ENCODE results near the gene SLC25A27. TPM values are rescaled to one million over a fixed set of nuclear protein-coding genes. Genes with fewer than 3 reads are reported as not detected.
A peak's percentile ranks its signal among the peaks of the same experiment; 100 is the strongest.

The SLC25A27 gene
- 0.55 TPM in 1 of 2 replicates, not detected in the other for total RNA-seq (2011; cell fraction: chromatin; rRNA removed; ENCODE audit: low replicate concordance)
- total RNA-seq (2011; cell fraction: nucleolus; rRNA removed), result not detected in 2 replicates
- total RNA-seq (2011; cell fraction: nucleoplasm; rRNA removed), result 2.8 TPM in 1 of 2 replicates, not detected in the other
- total RNA-seq (2014; rRNA removed) (not detected in 2 replicates), total RNA-seq (2014; rRNA removed; fragmentation: Illumina TruSeq; extraction: Trizol) (not detected in 2 replicates), total RNA-seq (2015; rRNA removed; fragmentation: Illumina TruSeq; extraction: Trizol) (not detected in 2 replicates), total RNA-seq (2021) (not detected in 2 replicates), polyA plus RNA-seq (2011; rRNA removed) (not detected in 2 replicates), polyA plus RNA-seq (2014; fragmentation: Illumina TruSeq; extraction: Trizol) (not detected in 2 replicates), polyA plus RNA-seq (2014; fragmentation: Nextera tagmentation; extraction: Ambion mirVana) (not detected), polyA plus RNA-seq (2014; rRNA removed) (0.69 TPM in 1 of 2 replicates, not detected in the other), polyA minus RNA-seq (2011; rRNA and poly(A)+ RNA removed) (not detected in 2 replicates), Bru-seq, nascent RNA (percentile 16 among the genes with signal in this experiment), BruChase-seq, experiment 1, labeled RNA remaining after a 2-hour chase (percentile 13 among the genes with signal in this experiment), BruChase-seq, experiment 2, labeled RNA remaining after a 6-hour chase (percentile 8 among the genes with signal in this experiment)
- polyA plus RNA-seq (2011; cell fraction: cytosol; rRNA removed), result not detected in 2 replicates
- polyA plus RNA-seq (2011; cell fraction: nucleus; rRNA removed), result 0.35 TPM in 1 of 2 replicates, not detected in the other
- not detected in 2 replicates for polyA plus RNA-seq (2012)
- not detected in 2 replicates for polyA minus RNA-seq (2011; cell fraction: cytosol; rRNA and poly(A)+ RNA removed)
- not detected in 2 replicates for polyA minus RNA-seq (2011; cell fraction: nucleus; rRNA and poly(A)+ RNA removed)
- long read RNA-seq, experiment 1, result 0 reads
- long read RNA-seq, experiment 2, result 0 reads
- long read RNA-seq, experiment 3, result 0 reads

- Histone ChIP-seq H4K20me1 (replicated peaks; ENCODE audit: control insufficient read depth, insufficient read depth, low read length) (no peaks in the 10 kb centered on the region), H3K27me3 (ENCODE audit: control insufficient read depth in 2 of 2, insufficient read depth in 2 of 2, low read length in 2 of 2) (peaks cover 2 to 11% of the 10 kb centered on the region in 2 experiments; a peak in 3 of 5 replicates), H3K9ac (ENCODE audit: insufficient read depth in 1 of 2, low read depth in 2 of 2, low read length in 2 of 2) (peak within 1 kb of the TSS in 1 of 2 experiments; percentile 85; a peak in 2 of 4 replicates), H3K36me3 (ENCODE audit: control insufficient read depth, insufficient read depth, low read length) (no peaks in the 10 kb centered on the region), H2AFZ (ENCODE audit: low read depth, low read length) (peak within 1 kb of the TSS; percentile 92), H3K9me1 (ENCODE audit: control insufficient read depth, insufficient read depth, low read length) (no peaks in the 10 kb centered on the region), H3K79me2 (ENCODE audit: control insufficient read depth, insufficient read depth, low read length) (no peaks in the 10 kb centered on the region), H3K4me1 (replicated peaks in 1 of 2; ENCODE audit: control insufficient read depth in 2 of 2, insufficient read depth in 2 of 2, low read length in 2 of 2) (peaks cover 0 to 10% of the 10 kb centered on the region in 2 experiments; a peak in 2 of 5 replicates), H3K4me2 (ENCODE audit: insufficient read depth, low read length) (peak within 1 kb of the TSS; percentile 83), H3K4me3 (peak within 1 kb of the TSS; percentile 56), H3K9me3 (replicated peaks; ENCODE audit: control insufficient read depth, insufficient read depth, low read depth, low read length) (no peaks in the 10 kb centered on the region), H3K27ac (ENCODE audit: extremely low read depth, low read depth, low read length) (no peak within 1 kb of the TSS)
- ATAC-seq, result peak; percentile 100
- ChIA-PET CTCF (ENCODE audit: low intra/inter-chr PET ratio) (no interaction called here), POLR2A (no interaction called here)
- in situ Hi-C loops (cut with MboI), result no loop called here
- FAIRE-seq, result peak; percentile 92
- intact Hi-C loops (cut with micrococcal nuclease), result no loop called here
- DNase-seq (ENCODE audit: extremely low read depth in 1 of 4, low spot score in 3 of 4), result peak; percentile 86 to 97 (median 94)
- 5% methylated on average over 70 of the region's 72 CpGs for WGBS (ENCODE audit: insufficient coverage, low coverage, missing lambda C conversion rate)
- no TSS peak for BruUV-seq (replicated peaks)
- TF ChIP-seq HNRNPLL (IDR thresholded peaks at IDR 0.05; ENCODE audit: low read depth, low read length, poor library complexity, severe bottlenecking), result peak; percentile 71
- peak; percentile 74 for TF ChIP-seq CXXC5 (CRISPR knock-in tag; IDR thresholded peaks at IDR 0.05)
- no peak for TF ChIP-seq FUS (optimal IDR thresholded peaks at IDR 0.05; ENCODE audit: low read depth, low read length)
- TF ChIP-seq, protein P1, sequence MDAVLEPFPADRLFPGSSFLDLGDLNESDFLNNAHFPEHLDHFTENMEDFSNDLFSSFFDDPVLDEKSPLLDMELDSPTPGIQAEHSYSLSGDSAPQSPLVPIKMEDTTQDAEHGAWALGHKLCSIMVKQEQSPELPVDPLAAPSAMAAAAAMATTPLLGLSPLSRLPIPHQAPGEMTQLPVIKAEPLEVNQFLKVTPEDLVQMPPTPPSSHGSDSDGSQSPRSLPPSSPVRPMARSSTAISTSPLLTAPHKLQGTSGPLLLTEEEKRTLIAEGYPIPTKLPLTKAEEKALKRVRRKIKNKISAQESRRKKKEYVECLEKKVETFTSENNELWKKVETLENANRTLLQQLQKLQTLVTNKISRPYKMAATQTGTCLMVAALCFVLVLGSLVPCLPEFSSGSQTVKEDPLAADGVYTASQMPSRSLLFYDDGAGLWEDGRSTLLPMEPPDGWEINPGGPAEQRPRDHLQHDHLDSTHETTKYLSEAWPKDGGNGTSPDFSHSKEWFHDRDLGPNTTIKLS (IDR thresholded peaks at IDR 0.05; ENCODE audit: borderline replicate concordance, low read depth), result peak; percentile 56; the same call in 1 of the 2 replicates
- TF ChIP-seq NR2F6 (CRISPR knock-in tag; IDR thresholded peaks at IDR 0.05), result no peak
- 0 out of 2 replicates have a peak, but pooled peaks have one; percentile 31 for TF ChIP-seq KLF16 (IDR thresholded peaks at IDR 0.05)
These were observed at the start of gene SLC25A27, which contains the start of gene CYP39A1 for GRCh38 chr6:46652603-46653438. Gene SLC25A27, plus strand, starts transcription at chr6:46652975. Its CDS starts 218 bp downstream, at chr6:46653193. Gene CYP39A1, minus strand, starts transcription at chr6:46652818. Its CDS starts 236 bp downstream, at chr6:46652582.
